ENCODE results near the gene COQ10A.

DNA sequence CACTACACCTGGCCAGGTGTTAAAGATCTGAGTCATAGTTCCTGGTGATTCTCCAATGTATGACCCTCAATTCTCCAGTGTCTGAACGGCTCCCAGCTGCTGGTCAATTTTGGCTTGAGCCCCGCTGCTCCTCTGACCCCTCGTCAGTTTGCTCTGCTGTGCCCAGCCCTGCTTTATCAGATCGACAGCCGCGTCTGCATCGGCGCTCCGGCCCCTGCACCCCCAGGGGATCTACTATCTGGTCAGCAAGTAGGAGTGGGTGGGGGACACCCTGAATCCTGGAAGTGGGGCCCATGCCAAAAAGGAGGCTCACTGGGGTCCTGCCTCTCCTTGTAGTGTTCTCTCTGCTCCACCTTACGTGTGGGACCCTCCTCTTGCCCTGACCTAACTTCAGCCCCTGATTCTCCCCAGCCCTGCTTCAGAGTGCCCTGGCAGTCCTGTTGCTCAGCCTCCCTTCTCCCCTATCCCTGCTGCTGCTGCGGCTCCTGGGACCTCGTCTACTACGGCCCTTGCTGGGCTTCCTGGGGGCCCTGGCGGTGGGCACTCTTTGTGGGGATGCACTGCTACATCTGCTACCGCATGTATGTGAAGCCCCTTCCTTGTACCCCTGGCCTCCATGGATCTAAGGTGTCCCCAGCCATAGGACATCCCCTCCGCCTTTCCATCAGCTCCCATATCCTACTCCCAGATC is 31.9 kb upstream of the COQ10A start:
- TF ChIP-seq XRCC5 (optimal IDR thresholded peaks at IDR 0.05; ENCODE audit: low read length) (no peak), FOXP1 (IDR thresholded peaks at IDR 0.05) (no peak), FOXP1 (CRISPR knock-in tag; IDR thresholded peaks at IDR 0.05) (no peak)
- TF ChIP-seq, protein P1, sequence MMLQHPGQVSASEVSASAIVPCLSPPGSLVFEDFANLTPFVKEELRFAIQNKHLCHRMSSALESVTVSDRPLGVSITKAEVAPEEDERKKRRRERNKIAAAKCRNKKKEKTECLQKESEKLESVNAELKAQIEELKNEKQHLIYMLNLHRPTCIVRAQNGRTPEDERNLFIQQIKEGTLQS (CRISPR knock-in tag; IDR thresholded peaks at IDR 0.05), result no peak

Data from HepG2 (cell line).